Mononuclear cell (primary cell): ENCODE results near the gene CLTRN. TPM values are rescaled to one million over a fixed set of nuclear protein-coding genes. Genes with fewer than 3 reads are reported as not detected.

Experiments
- total RNA-seq: library from RNA; depleted of rRNA; stranded (reverse); fragments of >200 nt; gene quantifications from one replicate; pipeline ENCODE4 v1.2.3, GENCODE V29; 2012

CLTRN gene
- total RNA-seq, 1 donor, result 0.31 TPM

Other genes starting within 250 kb of the CLTRN start
- not detected for gene PIR, start 171.5 kb downstream of the CLTRN start, total RNA-seq
- gene BMX, start 164.0 kb downstream of the CLTRN start, total RNA-seq, result 0.10 TPM
- gene ACE2, start 63.8 kb downstream of the CLTRN start, total RNA-seq, result not detected
- 62.2 TPM for gene CA5B, start 73.5 kb upstream of the CLTRN start, total RNA-seq
- 12.6 TPM for gene ZRSR2, start 125.7 kb upstream of the CLTRN start, total RNA-seq
- 170 TPM for gene AP1S2, start 190.0 kb upstream of the CLTRN start, total RNA-seq